ENCODE measurements around the gene ROPN1L. TPM values are rescaled to one million over a fixed set of nuclear protein-coding genes. Genes with fewer than 3 reads are reported as not detected.

ROPN1L gene
- total and polyA plus RNA-seq, 3 donors from 2014 or later = 199 to 538 (median 333) TPM

DNA sequence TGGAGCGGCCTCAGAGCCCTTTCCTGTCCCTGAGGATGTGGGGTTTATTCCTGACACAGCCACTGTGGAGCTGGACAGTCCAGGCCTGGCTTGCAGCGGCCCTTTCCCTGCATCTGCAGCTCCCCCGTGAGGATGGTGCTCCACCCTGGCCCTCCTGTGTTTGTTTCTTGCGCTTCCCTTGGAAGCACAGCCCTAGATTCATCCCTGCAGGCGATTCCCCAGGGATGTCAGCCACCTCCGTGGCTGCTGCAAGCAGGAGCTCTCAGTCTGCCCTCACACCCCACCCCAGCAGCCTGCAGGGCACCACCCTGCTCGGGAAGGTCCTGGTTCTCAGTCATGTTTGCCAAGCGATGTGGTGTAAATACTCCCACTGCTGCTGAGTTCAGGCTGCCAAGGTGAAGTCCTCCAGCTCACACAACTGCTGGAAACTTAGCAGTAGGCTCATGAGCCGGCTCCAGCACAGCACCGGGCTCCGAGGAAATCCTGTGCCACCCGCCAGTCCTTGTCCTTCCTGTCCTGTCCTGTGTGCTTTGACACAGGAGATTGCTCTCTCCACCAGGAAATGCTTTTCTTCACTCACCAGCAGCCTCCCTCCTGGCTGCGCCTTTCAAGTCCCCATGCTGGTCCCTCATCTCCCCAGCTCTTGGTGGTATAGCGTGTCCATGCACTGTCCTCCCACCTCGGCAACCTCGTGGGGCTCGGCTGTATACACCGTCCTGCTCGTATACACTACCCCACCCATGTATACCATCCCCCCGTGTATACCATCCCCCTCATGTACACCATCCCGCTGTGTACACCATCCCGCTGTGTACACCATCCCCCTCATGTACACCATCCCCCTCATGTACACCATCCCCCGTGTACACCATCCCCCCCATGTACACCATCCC is 16.2 kb downstream of the ROPN1L start:
- Histone ChIP-seq H3K36me3 (ENCODE audit: low read depth, missing control alignments) (no peaks in the 10 kb centered on the region), H3K9me3 (no peaks in the 10 kb centered on the region), H3K4me3 (no peak overlapping the region), H3K27me3 (no peaks in the 10 kb centered on the region), H3K4me1 (no peaks in the 10 kb centered on the region), H3K27ac (no peak overlapping the region)
- no peak for DNase-seq
- intact Hi-C loops (cut with DNase I; ENCODE audit: low total_unique reads) = loop anchor here (5.0 kb wide), 1 partner anchor 169 kb away; no protein-coding TSS in a partner anchor
- WGBS, 2 donors = 69 to 71% methylated on average over 22 to 23 of the region's 23 CpGs
- TF ChIP-seq, protein P1, sequence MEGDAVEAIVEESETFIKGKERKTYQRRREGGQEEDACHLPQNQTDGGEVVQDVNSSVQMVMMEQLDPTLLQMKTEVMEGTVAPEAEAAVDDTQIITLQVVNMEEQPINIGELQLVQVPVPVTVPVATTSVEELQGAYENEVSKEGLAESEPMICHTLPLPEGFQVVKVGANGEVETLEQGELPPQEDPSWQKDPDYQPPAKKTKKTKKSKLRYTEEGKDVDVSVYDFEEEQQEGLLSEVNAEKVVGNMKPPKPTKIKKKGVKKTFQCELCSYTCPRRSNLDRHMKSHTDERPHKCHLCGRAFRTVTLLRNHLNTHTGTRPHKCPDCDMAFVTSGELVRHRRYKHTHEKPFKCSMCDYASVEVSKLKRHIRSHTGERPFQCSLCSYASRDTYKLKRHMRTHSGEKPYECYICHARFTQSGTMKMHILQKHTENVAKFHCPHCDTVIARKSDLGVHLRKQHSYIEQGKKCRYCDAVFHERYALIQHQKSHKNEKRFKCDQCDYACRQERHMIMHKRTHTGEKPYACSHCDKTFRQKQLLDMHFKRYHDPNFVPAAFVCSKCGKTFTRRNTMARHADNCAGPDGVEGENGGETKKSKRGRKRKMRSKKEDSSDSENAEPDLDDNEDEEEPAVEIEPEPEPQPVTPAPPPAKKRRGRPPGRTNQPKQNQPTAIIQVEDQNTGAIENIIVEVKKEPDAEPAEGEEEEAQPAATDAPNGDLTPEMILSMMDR (IDR thresholded peaks at IDR 0.05) = no peak

DNA sequence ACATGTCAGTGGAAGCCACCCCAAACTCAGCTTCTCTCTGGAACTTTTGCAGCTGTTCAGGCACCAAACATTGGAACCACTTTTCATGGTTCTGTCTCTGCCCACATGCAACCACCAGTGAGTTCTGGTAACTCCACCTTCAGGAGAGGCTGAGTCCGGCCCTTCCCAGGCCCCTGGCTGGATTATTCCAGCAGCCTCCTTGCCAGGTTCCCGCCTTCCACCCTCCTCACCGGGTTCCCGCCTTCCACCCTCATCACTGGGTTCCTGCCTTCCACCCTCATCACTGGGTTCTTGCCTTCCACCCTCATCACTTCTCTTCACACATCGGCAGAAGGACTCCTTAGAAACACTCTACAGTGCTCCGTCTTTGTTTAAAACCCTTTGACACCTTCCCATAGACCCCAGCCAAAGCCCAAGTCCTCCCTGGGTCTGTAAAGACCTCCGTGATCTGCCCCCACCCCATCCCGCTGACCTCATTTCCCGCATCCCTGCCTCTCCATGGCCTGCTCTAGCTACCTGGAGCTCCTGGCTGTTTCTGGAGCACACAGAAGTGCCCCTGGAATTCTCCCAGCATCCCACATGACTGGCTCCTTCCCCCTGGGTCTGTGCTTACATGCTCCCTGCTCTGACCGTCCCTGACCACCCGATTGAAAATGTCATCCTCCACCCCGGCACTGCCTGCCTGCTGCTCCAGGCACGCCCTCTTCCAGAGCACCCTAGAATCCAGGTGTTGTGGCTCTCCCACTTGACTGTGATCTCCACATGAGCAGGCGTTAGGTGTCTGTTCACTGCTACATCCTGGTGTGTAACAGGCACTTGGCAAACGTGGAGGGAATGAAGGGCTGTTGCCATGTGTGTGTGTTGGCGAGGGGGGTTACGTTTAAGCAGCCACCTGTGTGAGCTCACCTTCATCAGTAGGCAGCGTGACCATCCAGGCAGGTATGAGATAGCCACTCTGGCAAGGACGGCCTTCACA is 17.7 kb downstream of the ROPN1L start:
- H3K27me3 ChIP-seq = no peaks in the 10 kb centered on the region
- no peak overlapping the region for H3K4me3 ChIP-seq
- H3K4me1 ChIP-seq = no peaks in the 10 kb centered on the region
- no peak overlapping the region for H3K27ac ChIP-seq
- H3K9me3 ChIP-seq = no peaks in the 10 kb centered on the region
- 90 to 91% methylated on average over 19 of the region's 19 CpGs for WGBS, 2 donors
- TF ChIP-seq, protein P1 (IDR thresholded peaks at IDR 0.05) = no peak
- no peak for TF ChIP-seq POLR2A (IDR thresholded peaks at IDR 0.05)
- H3K36me3 ChIP-seq (ENCODE audit: low read depth, missing control alignments) = no peaks in the 10 kb centered on the region
- no peak for DNase-seq
- intact Hi-C loops (cut with DNase I; ENCODE audit: low total_unique reads) = loop anchor here (5.0 kb wide), 1 partner anchor 168 kb away; no protein-coding TSS in a partner anchor

DNA sequence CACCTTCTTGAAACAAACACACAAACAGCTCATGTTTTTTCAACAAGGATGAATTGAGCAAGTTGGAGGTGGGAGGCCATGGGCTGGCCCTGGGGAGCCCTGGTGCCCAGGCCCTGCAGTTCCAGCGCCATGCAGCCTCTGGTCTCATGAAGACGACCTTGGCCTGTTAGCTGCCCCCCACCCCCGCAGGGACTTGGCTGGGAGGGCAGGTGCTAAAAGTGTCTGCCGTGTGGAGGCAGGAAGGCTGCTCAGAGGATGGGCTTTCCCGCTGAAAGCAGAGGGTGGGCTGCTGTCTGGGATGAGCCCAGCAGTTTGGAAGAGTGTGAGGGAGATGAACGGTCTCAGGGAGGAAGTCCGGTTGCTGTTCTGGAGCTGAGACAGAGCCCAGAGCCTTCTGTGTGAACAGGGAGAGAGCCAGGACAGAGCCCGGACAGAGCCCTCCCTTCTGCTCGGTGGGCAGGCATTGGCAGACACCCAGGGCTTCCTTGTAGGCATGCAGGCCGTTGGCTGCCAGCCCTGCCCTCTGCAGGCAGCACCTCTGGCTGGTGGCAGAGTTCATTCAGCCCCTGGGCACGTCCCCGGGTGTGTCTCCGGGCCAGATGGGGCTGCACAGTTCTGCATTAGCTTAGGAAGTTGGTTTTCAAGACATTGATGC is 18.7 kb downstream of the ROPN1L start:
- H3K36me3 ChIP-seq (ENCODE audit: low read depth, missing control alignments) = no peaks in the 10 kb centered on the region
- no peak for DNase-seq
- TF ChIP-seq POLR2A (IDR thresholded peaks at IDR 0.05) = no peak
- H3K27ac ChIP-seq = no peak overlapping the region
- WGBS, 2 donors = 45 to 47% methylated on average over 11 to 13 of the region's 13 CpGs
- H3K4me1 ChIP-seq = no peaks in the 10 kb centered on the region
- H3K27me3 ChIP-seq = no peaks in the 10 kb centered on the region
- H3K4me3 ChIP-seq = no peak overlapping the region
- intact Hi-C loops (cut with DNase I; ENCODE audit: low total_unique reads) = no loop called here
- no peaks in the 10 kb centered on the region for H3K9me3 ChIP-seq

DNA sequence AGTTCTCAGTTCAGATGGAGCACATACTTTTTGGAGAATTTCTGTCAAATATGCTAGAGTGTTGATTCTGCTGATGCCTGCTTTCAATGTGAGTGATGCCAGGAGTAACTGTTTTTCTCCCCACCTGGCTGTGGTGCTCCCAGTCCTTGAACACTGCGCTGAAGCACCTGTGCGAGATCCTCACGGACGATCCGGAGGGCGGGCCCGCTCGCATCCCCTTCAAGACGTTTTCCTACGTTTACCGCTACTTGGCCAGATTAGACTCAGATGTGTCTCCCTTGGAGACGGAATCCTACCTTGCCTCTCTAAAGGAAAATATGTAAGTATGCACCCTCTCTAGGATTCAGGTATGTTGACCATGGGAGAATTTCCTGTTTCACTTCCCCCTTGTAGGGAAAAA is 19.4 kb downstream of the ROPN1L start:
- TF ChIP-seq POLR2A (IDR thresholded peaks at IDR 0.05) = no peak
- TF ChIP-seq, protein P1 (IDR thresholded peaks at IDR 0.05) = no peak
- no peaks in the 10 kb centered on the region for H3K9me3 ChIP-seq
- H3K36me3 ChIP-seq (ENCODE audit: low read depth, missing control alignments) = no peaks in the 10 kb centered on the region
- DNase-seq = no peak
- H3K4me1 ChIP-seq = no peaks in the 10 kb centered on the region
- intact Hi-C loops (cut with DNase I; ENCODE audit: low total_unique reads) = no loop called here
- H3K27ac ChIP-seq = no peak overlapping the region
- H3K27me3 ChIP-seq = no peaks in the 10 kb centered on the region
- no peak overlapping the region for H3K4me3 ChIP-seq
- 92 to 95% methylated on average over 12 of the region's 12 CpGs for WGBS, 2 donors
